ENCODE measurements around the gene ITPR1.

ITPR1 gene

GRCh38 chr3:4814904-4815574 is 321.9 kb downstream of the ITPR1 start:
- no peak for DNase-seq (ENCODE audit: low read depth, low spot score)
- TF ChIP-seq FOXP2 (optimal IDR thresholded peaks at IDR 0.05; ENCODE audit: control extremely low read depth, extremely low read length, insufficient read depth) (no peak), POLR2AphosphoS5 (IDR thresholded peaks at IDR 0.05; ENCODE audit: borderline replicate concordance, low read depth, low read length) (no peak), EZH2 (IDR thresholded peaks at IDR 0.05) (no peak)
- Histone ChIP-seq H3K4me3 (no peak overlapping the region), H3K27ac (no peak overlapping the region), H3K9me3 (ENCODE audit: low read depth, low read length) (no peaks in the 10 kb centered on the region), H3K36me3 (ENCODE audit: insufficient read depth, low read length) (no peaks in the 10 kb centered on the region), H3K9ac (ENCODE audit: insufficient read length) (no peak overlapping the region)

- TF ChIP-seq FOXP2 (optimal IDR thresholded peaks at IDR 0.05; ENCODE audit: control extremely low read depth, extremely low read length, insufficient read depth): no peak
- no peak for TF ChIP-seq POLR2AphosphoS5 (IDR thresholded peaks at IDR 0.05; ENCODE audit: borderline replicate concordance, low read depth, low read length)
- TF ChIP-seq EZH2 (IDR thresholded peaks at IDR 0.05): no peak
- H3K4me3 ChIP-seq: no peak overlapping the region
- no peaks in the 10 kb centered on the region for H3K36me3 ChIP-seq (ENCODE audit: insufficient read depth, low read length)
- H3K9me3 ChIP-seq (ENCODE audit: low read depth, low read length): no peaks in the 10 kb centered on the region
- DNase-seq (ENCODE audit: low read depth, low spot score): no peak
- H3K27ac ChIP-seq: no peak overlapping the region
- H3K9ac ChIP-seq (ENCODE audit: insufficient read length): no peak overlapping the region
These were observed 323.2 kb downstream of the ITPR1 start for GRCh38 chr3:4816306-4816705.

DNA sequence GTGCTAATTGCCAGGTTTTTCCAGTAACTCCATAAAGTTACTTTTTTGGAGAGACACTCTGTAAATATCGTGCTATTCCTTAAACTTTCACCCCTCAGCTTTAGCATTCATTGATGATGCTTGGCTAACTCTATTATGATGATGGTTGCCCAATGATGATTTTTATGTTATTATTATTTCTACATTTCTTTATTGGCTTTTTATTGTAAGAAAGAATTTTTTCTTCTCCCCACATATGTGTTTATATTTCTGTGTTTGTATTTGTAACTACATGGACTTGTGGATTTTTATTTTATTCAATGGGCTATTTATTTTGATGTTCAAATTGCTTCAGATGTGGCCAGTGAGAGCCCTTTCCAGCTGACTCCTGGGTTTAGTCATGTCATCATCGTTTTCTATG is 323.6 kb downstream of the ITPR1 start:
- TF ChIP-seq FOXP2 (optimal IDR thresholded peaks at IDR 0.05; ENCODE audit: control extremely low read depth, extremely low read length, insufficient read depth) (no peak), EZH2 (IDR thresholded peaks at IDR 0.05) (no peak), POLR2AphosphoS5 (IDR thresholded peaks at IDR 0.05; ENCODE audit: borderline replicate concordance, low read depth, low read length) (no peak)
- no peak overlapping the region for H3K27ac ChIP-seq
- no peak overlapping the region for H3K4me3 ChIP-seq
- DNase-seq (ENCODE audit: low read depth, low spot score): no peak
- H3K9me3 ChIP-seq (ENCODE audit: low read depth, low read length): no peaks in the 10 kb centered on the region
- no peak overlapping the region for H3K9ac ChIP-seq (ENCODE audit: insufficient read length)
- H3K36me3 ChIP-seq (ENCODE audit: insufficient read depth, low read length): no peaks in the 10 kb centered on the region

GRCh38 chr3:4817128-4817527 is 324.0 kb downstream of the ITPR1 start:
- TF ChIP-seq POLR2AphosphoS5 (IDR thresholded peaks at IDR 0.05; ENCODE audit: borderline replicate concordance, low read depth, low read length): no peak
- TF ChIP-seq FOXP2 (optimal IDR thresholded peaks at IDR 0.05; ENCODE audit: control extremely low read depth, extremely low read length, insufficient read depth): no peak
- no peak for TF ChIP-seq EZH2 (IDR thresholded peaks at IDR 0.05)
- no peaks in the 10 kb centered on the region for H3K36me3 ChIP-seq (ENCODE audit: insufficient read depth, low read length)
- no peaks in the 10 kb centered on the region for H3K9me3 ChIP-seq (ENCODE audit: low read depth, low read length)
- H3K4me3 ChIP-seq: no peak overlapping the region
- H3K9ac ChIP-seq (ENCODE audit: insufficient read length): no peak overlapping the region
- no peak overlapping the region for H3K27ac ChIP-seq
- no peak for DNase-seq (ENCODE audit: low read depth, low spot score)

- Histone ChIP-seq H3K27ac (no peak overlapping the region), H3K36me3 (ENCODE audit: insufficient read depth, low read length) (no peaks in the 10 kb centered on the region)
- TF ChIP-seq FOXP2 (optimal IDR thresholded peaks at IDR 0.05; ENCODE audit: control extremely low read depth, extremely low read length, insufficient read depth): no peak
- no peak for TF ChIP-seq EZH2 (IDR thresholded peaks at IDR 0.05)
- no peak for TF ChIP-seq POLR2AphosphoS5 (IDR thresholded peaks at IDR 0.05; ENCODE audit: borderline replicate concordance, low read depth, low read length)
These were observed 325.0 kb downstream of the ITPR1 start for GRCh38 chr3:4818164-4818563.

DNA sequence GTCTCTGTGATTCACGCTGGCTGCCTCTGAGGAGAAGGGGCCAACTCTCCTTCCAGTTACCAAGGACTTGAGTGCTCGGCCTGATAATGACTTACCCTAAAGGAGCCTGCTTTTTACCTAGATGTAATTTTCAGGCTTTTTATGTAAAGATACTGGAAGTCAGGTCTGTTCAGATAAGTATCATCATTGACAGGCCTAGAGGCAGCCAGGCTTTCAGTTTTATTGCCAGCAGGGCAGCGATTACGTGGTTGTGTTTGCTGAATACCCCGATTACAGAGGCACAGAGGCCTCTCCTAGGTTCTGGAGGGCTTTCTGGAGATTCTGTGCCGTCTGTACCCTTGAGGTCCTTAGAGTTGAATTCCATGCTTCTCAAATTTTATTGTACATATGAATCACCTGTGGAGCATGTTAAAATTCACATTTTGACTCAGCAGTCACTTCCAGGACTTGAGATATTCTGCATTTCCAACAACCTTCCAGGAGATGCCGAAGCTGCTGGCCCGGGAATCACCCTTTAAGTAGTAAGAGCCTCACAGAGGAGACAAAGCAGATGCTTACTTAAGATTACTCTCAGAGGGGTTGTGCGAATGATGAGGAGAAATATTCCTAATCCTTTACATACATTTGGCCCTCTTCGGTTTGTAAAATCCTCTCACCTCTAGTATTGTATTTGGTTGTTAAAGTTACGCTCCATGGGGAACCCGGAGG is 326.0 kb downstream of the ITPR1 start:
- Histone ChIP-seq H3K9ac (ENCODE audit: insufficient read length) (no peak overlapping the region), H3K27ac (no peak overlapping the region), H3K36me3 (ENCODE audit: insufficient read depth, low read length) (no peaks in the 10 kb centered on the region), H3K4me3 (no peak overlapping the region), H3K9me3 (ENCODE audit: low read depth, low read length) (no peaks in the 10 kb centered on the region)
- DNase-seq (ENCODE audit: low read depth, low spot score): no peak
- no peak for TF ChIP-seq POLR2AphosphoS5 (IDR thresholded peaks at IDR 0.05; ENCODE audit: borderline replicate concordance, low read depth, low read length)
- no peak for TF ChIP-seq EZH2 (IDR thresholded peaks at IDR 0.05)
- TF ChIP-seq FOXP2 (optimal IDR thresholded peaks at IDR 0.05; ENCODE audit: control extremely low read depth, extremely low read length, insufficient read depth): no peak

More at GRCh38 chr3:4818164-4818563, 325.0 kb downstream of the ITPR1 start:
- H3K4me3 ChIP-seq: no peak overlapping the region
- no peak for DNase-seq (ENCODE audit: low read depth, low spot score)
- no peaks in the 10 kb centered on the region for H3K9me3 ChIP-seq (ENCODE audit: low read depth, low read length)
- no peak overlapping the region for H3K9ac ChIP-seq (ENCODE audit: insufficient read length)

- H3K9me3 ChIP-seq (ENCODE audit: low read depth, low read length): no peaks in the 10 kb centered on the region
- no peak for TF ChIP-seq FOXP2 (optimal IDR thresholded peaks at IDR 0.05; ENCODE audit: control extremely low read depth, extremely low read length, insufficient read depth)
- no peak for TF ChIP-seq POLR2AphosphoS5 (IDR thresholded peaks at IDR 0.05; ENCODE audit: borderline replicate concordance, low read depth, low read length)
- TF ChIP-seq EZH2 (IDR thresholded peaks at IDR 0.05): no peak
- no peaks in the 10 kb centered on the region for H3K36me3 ChIP-seq (ENCODE audit: insufficient read depth, low read length)
- DNase-seq (ENCODE audit: low read depth, low spot score): no peak
- no peak overlapping the region for H3K4me3 ChIP-seq
- no peak overlapping the region for H3K27ac ChIP-seq
- H3K9ac ChIP-seq (ENCODE audit: insufficient read length): no peak overlapping the region
These were observed 326.6 kb downstream of the ITPR1 start for GRCh38 chr3:4819746-4820145.

DNA sequence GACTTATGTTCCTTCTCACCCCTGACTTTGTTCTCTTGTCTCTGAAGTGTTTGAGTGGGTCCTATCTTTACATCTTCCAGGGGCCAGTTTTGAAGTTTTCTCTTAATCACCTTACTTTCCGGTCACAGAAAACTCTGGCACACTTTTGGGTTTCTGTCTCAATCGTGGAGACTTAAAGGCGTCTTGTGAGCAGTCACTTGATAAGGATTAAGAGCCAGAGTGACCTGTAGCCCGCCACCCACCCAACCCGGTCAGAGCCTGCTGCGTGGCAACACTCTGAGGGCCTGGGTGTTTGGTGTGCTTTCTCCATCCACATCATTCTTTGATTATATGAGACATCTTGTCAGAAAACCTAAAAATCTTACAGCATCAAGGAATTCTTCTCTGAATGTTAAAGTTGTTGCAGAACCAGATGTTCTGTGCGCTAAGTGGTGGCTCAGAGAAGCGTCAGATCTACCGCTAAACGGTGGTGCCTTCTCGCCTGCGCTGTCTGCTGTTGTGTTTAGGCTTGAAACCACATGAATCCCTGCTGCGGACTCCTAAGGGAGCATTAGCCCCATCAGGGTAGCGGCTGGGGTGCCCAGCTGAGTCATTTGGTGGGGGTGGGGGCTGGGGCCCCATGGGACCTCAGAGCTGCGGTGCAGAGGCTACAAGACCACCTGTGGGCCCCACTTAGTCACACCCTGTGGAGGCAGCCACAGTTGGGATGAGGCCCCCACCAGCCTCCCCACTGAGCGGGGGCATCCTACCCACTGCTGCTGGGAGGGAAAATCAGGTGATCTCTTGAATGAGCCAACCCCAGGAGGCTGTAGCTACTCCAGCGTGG is 327.4 kb downstream of the ITPR1 start:
- Histone ChIP-seq H3K4me3 (no peak overlapping the region), H3K9ac (ENCODE audit: insufficient read length) (no peak overlapping the region), H3K27ac (no peak overlapping the region), H3K36me3 (ENCODE audit: insufficient read depth, low read length) (no peaks in the 10 kb centered on the region), H3K9me3 (ENCODE audit: low read depth, low read length) (no peaks in the 10 kb centered on the region)
- no peak for TF ChIP-seq FOXP2 (optimal IDR thresholded peaks at IDR 0.05; ENCODE audit: control extremely low read depth, extremely low read length, insufficient read depth)
- no peak for TF ChIP-seq EZH2 (IDR thresholded peaks at IDR 0.05)
- TF ChIP-seq POLR2AphosphoS5 (IDR thresholded peaks at IDR 0.05; ENCODE audit: borderline replicate concordance, low read depth, low read length): no peak
- no peak for DNase-seq (ENCODE audit: low read depth, low spot score)

All from SK-N-MC (cell line).